ENCODE measurements around the gene TRIM44.
"Not testable (repeated sequence)": the region's sequence is repeated elsewhere in the genome, so short reads cannot be mapped to it uniquely, and the experiment has no call there.

The TRIM44 gene

DNA sequence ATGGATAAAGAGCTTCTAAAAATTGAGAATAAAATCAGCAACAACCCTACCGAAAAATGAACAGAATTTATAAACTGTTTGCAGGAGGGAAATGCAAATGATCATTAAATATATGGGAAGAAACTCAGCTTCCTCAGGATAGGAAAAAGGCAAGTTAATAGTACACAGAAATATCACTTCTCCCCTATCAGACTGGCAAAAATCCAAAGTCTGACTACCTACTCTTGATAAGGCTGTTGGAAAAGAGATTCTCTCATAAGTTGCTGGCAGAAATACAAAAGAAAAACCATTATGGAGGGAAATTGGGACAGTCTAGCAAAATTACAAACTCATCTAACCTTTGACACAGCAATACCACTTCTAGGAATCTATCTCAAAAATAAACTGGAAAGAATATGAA is 180.4 kb downstream of the TRIM44 start:
- DNase-seq (ENCODE audit: insufficient read length, low spot score) (no peak), FAIRE-seq (no peak)

DNA sequence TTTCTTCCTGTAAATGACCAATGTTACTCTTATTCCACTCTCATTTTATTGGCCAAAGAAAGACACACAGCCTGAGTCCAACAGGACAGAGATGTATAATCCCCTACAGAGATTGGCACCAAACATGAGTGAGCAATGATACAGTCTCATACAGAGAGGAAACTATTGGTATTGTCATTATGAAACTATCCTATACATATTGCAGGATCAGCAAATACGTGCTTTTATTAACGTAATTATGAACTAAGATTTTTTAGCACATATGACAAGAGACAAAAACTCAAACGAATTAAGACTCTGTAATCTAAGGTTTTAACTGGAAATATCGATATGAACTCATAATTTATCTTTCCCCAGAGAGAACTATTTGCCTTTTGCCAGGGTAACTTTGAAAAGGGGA is 182.0 kb downstream of the TRIM44 start:
- DNase-seq (ENCODE audit: insufficient read length, low spot score) (no peak), FAIRE-seq (no peak)

DNA sequence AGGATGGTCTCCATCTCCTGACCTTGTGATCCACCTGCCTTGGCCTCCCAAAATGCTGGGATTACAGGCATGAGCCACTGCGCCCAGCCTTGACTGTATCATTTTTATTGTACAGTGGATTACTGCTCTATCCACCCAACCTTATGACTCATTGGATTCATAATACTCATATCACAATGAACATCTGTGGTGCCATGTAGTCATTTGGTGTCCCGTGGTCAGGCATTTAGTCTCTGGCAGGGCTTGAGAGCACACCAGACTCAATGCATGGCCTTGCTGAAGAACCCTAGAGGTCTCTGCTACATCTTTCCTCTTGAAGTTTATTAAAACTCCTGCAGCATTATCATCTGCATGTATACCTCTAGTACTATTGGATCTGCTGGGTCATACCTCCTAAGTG is 183.3 kb downstream of the TRIM44 start:
- DNase-seq (ENCODE audit: insufficient read length, low spot score) (no peak), FAIRE-seq (no peak)

DNA sequence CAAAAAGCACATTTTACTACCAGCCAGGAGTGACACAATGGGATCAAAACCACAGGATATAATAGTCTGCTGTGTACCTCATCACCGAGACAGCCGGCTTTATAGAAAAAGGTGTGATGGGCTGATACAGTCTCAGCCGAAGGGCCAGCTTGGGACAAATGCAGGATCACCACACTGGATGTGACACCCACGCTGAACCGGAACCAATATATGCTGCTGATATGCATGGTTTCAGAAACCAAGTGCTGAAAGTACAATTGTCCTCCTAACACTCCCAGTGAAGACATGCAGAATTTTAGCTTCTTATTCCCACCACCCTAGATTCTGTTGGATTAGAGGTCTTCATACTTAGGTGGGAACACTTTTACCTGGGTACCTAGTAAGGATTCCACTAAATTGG is 184.3 kb downstream of the TRIM44 start:
- DNase-seq (ENCODE audit: insufficient read length, low spot score) = no peak
- FAIRE-seq = no peak

GRCh38 chr11:35847473-35847872 is 184.9 kb downstream of the TRIM44 start:
- DNase-seq (ENCODE audit: insufficient read length, low spot score) (no peak), FAIRE-seq (no peak)

GRCh38 chr11:35848616-35849015 is 186.0 kb downstream of the TRIM44 start:
- FAIRE-seq = no peak
- no peak for DNase-seq (ENCODE audit: insufficient read length, low spot score)

GRCh38 chr11:35850191-35850590 is 187.6 kb downstream of the TRIM44 start:
- no peak for DNase-seq (ENCODE audit: insufficient read length, low spot score)
- no peak for FAIRE-seq

- no peak for FAIRE-seq
- DNase-seq (ENCODE audit: insufficient read length, low spot score) = no peak
Observed at GRCh38 chr11:35851342-35851741, 188.8 kb downstream of the TRIM44 start.

- DNase-seq (ENCODE audit: insufficient read length, low spot score) = no peak
- no peak for FAIRE-seq
Observed at GRCh38 chr11:35852056-35852455, 189.5 kb downstream of the TRIM44 start.

DNA sequence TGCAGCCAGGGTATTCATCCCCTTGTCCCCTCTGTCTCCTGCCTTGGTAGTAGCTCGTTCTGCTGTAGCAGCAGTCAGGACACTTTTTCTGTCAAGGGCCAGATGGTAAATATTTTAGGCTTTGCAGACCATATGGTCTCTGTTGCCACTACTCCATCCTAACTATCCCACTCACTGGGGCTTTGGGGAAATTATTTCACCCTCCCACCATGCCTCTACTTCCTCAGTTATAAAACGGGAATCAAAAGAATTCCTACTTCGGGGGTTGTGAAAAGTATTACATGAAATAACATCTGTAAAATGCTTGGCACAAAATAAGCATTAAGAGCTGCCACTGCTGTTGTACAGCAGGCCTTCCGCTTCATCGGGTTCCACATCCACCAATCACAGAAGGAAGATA is 191.4 kb downstream of the TRIM44 start:
- DNase-seq (ENCODE audit: insufficient read length, low spot score) (no peak), FAIRE-seq (no peak)

- FAIRE-seq (no peak), DNase-seq (ENCODE audit: insufficient read length, low spot score) (no peak)
Observed at GRCh38 chr11:35855671-35856070, 193.1 kb downstream of the TRIM44 start.

GRCh38 chr11:35856259-35856658 is 193.7 kb downstream of the TRIM44 start:
- DNase-seq (ENCODE audit: insufficient read length, low spot score) = no peak
- FAIRE-seq = no peak

DNA sequence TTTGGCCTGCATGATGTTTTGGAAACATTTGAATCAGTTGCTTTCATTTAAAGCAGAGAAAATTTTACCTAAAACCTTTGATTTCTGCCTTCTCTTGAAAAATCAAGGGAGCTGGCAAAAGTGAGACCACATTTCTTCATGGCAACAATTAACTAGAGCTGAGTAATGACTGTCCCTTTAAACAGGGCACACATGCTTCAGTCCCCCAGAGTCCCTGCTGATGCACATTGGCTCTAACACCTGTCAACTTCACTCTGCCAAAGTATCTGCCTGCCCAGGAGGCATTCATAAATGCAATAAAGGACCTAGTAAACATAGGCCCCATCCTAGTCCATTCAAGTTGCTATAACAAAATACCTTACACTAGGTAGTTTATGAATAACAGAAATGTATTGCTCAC is 194.2 kb downstream of the TRIM44 start:
- no peak for DNase-seq (ENCODE audit: insufficient read length, low spot score)
- no peak for FAIRE-seq

DNA sequence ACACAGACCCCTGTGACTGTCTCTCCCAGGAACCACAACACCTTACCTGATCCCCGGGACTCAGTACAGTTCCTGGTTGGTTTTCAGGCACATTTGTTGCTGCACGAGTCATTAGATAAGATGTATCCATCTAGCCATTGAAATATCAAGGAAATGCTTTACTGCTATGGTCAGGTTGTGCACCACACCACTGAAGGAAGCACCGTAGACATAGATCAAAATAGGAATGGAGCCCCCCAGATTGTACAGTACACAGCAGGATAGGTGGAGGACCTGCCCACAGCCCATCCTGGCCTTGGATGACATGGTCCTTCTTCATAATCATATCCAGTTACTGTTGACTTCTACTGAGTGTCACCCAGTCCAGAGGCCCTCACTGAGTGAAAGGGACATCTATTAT is 195.3 kb downstream of the TRIM44 start:
- FAIRE-seq (no peak), DNase-seq (ENCODE audit: insufficient read length, low spot score) (no peak)

DNA sequence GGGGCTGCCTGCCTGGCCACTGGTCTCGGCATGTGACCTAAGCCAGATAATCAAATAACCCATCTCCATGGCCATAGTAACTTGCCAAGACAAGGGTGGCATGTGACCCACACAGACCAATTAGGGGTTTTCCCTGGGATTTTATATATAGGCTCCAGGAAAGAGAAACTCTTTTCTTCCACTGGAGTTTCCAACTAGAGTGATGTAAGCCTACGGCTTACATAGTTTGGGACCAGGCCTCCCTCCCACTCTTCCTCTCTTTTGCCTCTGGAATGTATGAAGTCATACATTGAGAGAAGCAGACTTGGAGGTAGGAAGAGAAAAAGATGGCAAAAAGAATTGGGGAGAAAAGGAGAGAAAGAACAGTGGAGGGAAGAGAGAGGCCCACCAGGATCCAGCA is 196.7 kb downstream of the TRIM44 start:
- DNase-seq (ENCODE audit: insufficient read length, low spot score) (no peak), FAIRE-seq (no peak)

GRCh38 chr11:35860194-35860593 is 197.6 kb downstream of the TRIM44 start:
- not testable (repeated sequence) for FAIRE-seq; DNase-seq (ENCODE audit: insufficient read length, low spot score)

- no peak for FAIRE-seq
- DNase-seq (ENCODE audit: insufficient read length, low spot score) = no peak
Observed at GRCh38 chr11:35861191-35861590, 198.6 kb downstream of the TRIM44 start.

DNA sequence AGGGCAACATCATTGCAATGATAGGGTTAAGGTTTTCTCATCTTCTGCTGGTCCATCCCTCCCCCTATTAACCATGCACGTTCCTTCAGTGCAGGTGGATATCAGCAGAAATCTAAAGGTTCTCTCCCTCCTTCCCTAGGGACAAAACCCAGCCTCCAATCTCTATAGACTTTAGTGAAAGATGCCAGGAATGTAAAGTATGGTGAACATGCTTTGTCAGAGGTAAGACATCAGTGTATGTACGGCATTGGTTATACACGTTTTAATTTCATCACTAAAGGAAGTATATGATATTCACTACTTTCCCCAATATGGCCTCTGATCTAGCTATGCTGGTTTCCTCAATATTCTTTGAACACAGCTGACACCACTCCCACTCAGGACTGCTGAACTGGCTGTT is 200.1 kb downstream of the TRIM44 start:
- FAIRE-seq (no peak), DNase-seq (ENCODE audit: insufficient read length, low spot score) (no peak)

- DNase-seq (ENCODE audit: insufficient read length, low spot score) (no peak), FAIRE-seq (no peak)
Observed at GRCh38 chr11:35864131-35864530, 201.6 kb downstream of the TRIM44 start.

GRCh38 chr11:35866601-35867000 is 204.0 kb downstream of the TRIM44 start:
- DNase-seq (ENCODE audit: insufficient read length, low spot score) (no peak), FAIRE-seq (no peak)
